Measurements from ENCODE around the gene ITGA2B. TPM values are rescaled to one million over a fixed set of nuclear protein-coding genes. Genes with fewer than 3 reads are reported as not detected.

The ITGA2B gene
- total and polyA plus RNA-seq, 2 of the 13 experiments (the other 11 are each of a cell fraction or from before 2014, with no cell fraction given), result 0.38 to 1.1 TPM

DNA sequence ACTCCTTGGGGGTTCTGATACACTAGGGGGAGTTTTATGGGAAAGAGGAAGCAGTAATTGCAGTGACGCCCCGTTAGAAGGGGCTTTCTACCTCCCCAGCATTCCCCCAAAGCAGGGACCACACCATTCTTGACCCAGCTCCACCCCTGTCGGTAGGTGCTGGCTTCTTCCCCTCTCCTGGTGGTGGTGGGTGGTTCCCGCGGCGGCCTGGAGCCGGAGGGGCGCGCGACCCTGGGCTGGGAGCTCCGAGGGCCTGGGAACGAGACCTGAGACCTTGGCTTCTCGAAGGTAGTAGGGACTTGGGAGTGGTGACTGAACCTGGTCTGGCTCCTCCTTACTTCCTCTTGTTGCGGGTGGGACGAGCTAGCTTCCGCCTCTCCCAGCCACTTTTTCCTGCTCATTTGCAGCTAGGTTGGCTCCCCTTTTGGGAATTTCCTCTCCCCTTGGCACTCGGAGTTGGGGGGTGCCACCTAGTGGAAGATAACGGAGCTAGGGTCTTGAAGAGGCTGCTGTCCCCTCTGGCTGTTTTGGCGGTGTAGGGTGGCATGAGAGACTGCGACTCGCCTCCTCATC is 43.9 kb downstream of the ITGA2B start (continued):
- TF ChIP-seq, protein P1, sequence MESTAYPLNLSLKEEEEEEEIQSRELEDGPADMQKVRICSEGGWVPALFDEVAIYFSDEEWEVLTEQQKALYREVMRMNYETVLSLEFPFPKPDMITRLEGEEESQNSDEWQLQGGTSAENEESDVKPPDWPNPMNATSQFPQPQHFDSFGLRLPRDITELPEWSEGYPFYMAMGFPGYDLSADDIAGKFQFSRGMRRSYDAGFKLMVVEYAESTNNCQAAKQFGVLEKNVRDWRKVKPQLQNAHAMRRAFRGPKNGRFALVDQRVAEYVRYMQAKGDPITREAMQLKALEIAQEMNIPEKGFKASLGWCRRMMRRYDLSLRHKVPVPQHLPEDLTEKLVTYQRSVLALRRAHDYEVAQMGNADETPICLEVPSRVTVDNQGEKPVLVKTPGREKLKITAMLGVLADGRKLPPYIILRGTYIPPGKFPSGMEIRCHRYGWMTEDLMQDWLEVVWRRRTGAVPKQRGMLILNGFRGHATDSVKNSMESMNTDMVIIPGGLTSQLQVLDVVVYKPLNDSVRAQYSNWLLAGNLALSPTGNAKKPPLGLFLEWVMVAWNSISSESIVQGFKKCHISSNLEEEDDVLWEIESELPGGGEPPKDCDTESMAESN (CRISPR knock-in tag; conservative IDR thresholded peaks at IDR 0.05), result no peak
- no peak for TF ChIP-seq WIZ (CRISPR knock-in tag; IDR thresholded peaks at IDR 0.05)
- no peak for TF ChIP-seq SIN3B (IDR thresholded peaks at IDR 0.05; ENCODE audit: low read length)
- TF ChIP-seq PRMT3 (CRISPR knock-in tag; IDR thresholded peaks at IDR 0.05; ENCODE audit: borderline replicate concordance, low read depth), result no peak
- TF ChIP-seq IRF2 (CRISPR knock-in tag; IDR thresholded peaks at IDR 0.05), result no peak
- TF ChIP-seq, protein P2, sequence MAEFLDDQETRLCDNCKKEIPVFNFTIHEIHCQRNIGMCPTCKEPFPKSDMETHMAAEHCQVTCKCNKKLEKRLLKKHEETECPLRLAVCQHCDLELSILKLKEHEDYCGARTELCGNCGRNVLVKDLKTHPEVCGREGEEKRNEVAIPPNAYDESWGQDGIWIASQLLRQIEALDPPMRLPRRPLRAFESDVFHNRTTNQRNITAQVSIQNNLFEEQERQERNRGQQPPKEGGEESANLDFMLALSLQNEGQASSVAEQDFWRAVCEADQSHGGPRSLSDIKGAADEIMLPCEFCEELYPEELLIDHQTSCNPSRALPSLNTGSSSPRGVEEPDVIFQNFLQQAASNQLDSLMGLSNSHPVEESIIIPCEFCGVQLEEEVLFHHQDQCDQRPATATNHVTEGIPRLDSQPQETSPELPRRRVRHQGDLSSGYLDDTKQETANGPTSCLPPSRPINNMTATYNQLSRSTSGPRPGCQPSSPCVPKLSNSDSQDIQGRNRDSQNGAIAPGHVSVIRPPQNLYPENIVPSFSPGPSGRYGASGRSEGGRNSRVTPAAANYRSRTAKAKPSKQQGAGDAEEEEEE (CRISPR knock-in tag; IDR thresholded peaks at IDR 0.05; ENCODE audit: borderline replicate concordance), result no peak
- no peak for TF ChIP-seq MBNL3 (CRISPR knock-in tag; conservative IDR thresholded peaks at IDR 0.05)
- TF ChIP-seq ZFP37 (CRISPR knock-in tag; IDR thresholded peaks at IDR 0.05; ENCODE audit: borderline replicate concordance), result no peak
- TF ChIP-seq, protein P3, sequence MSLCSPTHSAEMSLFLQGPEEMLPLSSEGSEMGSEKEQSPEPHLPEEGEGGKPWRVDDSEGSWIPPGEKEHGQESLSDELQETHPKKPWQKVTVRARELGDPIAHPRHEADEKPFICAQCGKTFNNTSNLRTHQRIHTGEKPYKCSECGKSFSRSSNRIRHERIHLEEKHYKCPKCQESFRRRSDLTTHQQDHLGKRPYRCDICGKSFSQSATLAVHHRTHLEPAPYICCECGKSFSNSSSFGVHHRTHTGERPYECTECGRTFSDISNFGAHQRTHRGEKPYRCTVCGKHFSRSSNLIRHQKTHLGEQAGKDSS (CRISPR knock-in tag; IDR thresholded peaks at IDR 0.05; ENCODE audit: borderline replicate concordance, low read depth), result no peak
- TF ChIP-seq, protein P4, sequence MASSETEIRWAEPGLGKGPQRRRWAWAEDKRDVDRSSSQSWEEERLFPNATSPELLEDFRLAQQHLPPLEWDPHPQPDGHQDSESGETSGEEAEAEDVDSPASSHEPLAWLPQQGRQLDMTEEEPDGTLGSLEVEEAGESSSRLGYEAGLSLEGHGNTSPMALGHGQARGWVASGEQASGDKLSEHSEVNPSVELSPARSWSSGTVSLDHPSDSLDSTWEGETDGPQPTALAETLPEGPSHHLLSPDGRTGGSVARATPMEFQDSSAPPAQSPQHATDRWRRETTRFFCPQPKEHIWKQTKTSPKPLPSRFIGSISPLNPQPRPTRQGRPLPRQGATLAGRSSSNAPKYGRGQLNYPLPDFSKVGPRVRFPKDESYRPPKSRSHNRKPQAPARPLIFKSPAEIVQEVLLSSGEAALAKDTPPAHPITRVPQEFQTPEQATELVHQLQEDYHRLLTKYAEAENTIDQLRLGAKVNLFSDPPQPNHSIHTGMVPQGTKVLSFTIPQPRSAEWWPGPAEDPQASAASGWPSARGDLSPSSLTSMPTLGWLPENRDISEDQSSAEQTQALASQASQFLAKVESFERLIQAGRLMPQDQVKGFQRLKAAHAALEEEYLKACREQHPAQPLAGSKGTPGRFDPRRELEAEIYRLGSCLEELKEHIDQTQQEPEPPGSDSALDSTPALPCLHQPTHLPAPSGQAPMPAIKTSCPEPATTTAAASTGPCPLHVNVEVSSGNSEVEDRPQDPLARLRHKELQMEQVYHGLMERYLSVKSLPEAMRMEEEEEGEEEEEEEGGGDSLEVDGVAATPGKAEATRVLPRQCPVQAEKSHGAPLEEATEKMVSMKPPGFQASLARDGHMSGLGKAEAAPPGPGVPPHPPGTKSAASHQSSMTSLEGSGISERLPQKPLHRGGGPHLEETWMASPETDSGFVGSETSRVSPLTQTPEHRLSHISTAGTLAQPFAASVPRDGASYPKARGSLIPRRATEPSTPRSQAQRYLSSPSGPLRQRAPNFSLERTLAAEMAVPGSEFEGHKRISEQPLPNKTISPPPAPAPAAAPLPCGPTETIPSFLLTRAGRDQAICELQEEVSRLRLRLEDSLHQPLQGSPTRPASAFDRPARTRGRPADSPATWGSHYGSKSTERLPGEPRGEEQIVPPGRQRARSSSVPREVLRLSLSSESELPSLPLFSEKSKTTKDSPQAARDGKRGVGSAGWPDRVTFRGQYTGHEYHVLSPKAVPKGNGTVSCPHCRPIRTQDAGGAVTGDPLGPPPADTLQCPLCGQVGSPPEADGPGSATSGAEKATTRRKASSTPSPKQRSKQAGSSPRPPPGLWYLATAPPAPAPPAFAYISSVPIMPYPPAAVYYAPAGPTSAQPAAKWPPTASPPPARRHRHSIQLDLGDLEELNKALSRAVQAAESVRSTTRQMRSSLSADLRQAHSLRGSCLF (CRISPR knock-in tag; IDR thresholded peaks at IDR 0.05; ENCODE audit: borderline replicate concordance), result no peak
- TF ChIP-seq SP5 (CRISPR knock-in tag; IDR thresholded peaks at IDR 0.05; ENCODE audit: borderline replicate concordance, low read depth), result 0 out of 2 replicates have a peak, but pooled peaks have one; percentile 23
